GM12892 (cell line): ENCODE data around the gene VCAN.

Experiments
- DNase-seq: peaks from one replicate; pipeline ENCODE4 v3.0.0; 2011; ENCODE audit not compliant: insufficient read length
- FAIRE-seq: peaks from 2 replicates; lab custom pipeline; 2011; peaks lifted over from hg19 to GRCh38; lab: Jason Lieb, UNC
- POLR2A ChIP-seq: IDR thresholded peaks from 2 replicates; pipeline ENCODE4 v1.6.1; 2011; ENCODE audit warnings: low read depth, low read length, control low read depth
- POLR2AphosphoS5 ChIP-seq: IDR thresholded peaks from 2 replicates; pipeline ENCODE4 v1.6.1; 2011; ENCODE audit warnings: low read depth, low read length, control low read depth
- TAF1 ChIP-seq: IDR thresholded peaks from 2 replicates; pipeline ENCODE4 v1.6.1; 2011; ENCODE audit warnings: low read depth, mild to moderate bottlenecking, control low read depth, low read length, borderline replicate concordance

The VCAN gene

GRCh38 chr5:83583859-83584258 is 112.3 kb downstream of the VCAN start:
- no peak for DNase-seq
- FAIRE-seq, result no peak
- TF ChIP-seq POLR2AphosphoS5 (no peak), TAF1 (no peak), POLR2A (no peak)

DNA sequence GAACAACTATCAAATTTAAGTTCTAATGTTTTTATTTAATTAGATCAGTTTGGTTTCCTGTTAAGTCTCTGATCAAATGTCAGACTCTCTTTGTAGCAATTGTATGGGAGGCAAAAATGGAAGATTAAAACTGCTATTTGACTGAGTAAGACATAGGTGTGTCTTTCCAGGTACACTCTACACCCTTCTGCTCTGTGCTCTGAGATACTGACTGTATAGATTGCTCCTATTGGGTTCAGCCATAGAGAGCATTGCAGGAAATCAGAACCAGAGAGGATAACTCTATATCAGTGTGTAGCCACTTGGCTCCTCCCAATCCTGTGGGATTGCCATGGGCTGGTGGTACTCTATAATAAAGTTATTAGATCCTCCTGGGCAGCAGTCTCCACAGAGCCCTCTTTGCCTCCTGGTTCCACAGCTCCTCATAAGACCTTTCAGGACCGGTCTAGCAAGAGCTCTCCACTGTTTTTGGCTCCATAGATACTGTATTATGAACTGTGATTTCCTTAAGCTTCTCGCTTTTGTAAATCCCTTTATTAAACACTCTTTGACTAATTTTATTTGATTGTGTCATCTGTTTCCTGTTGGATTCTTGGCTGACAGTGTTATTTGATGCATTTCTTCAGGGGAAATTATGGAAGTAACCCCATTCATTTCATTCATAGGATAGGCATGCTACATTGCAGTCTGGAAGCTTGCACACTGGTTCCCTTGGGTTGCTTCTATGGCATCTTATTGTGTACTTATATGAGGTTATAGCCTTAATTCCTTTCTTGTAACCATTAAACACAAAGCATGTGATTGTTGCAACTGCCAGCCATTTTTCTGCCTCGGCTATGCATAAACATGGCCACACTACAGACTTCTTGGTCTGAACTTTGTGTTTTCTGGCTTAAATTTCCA is 115.6 kb downstream of the VCAN start:
- TF ChIP-seq POLR2AphosphoS5 (no peak), TAF1 (no peak), POLR2A (no peak)
- FAIRE-seq (no peak), DNase-seq (no peak)

DNA sequence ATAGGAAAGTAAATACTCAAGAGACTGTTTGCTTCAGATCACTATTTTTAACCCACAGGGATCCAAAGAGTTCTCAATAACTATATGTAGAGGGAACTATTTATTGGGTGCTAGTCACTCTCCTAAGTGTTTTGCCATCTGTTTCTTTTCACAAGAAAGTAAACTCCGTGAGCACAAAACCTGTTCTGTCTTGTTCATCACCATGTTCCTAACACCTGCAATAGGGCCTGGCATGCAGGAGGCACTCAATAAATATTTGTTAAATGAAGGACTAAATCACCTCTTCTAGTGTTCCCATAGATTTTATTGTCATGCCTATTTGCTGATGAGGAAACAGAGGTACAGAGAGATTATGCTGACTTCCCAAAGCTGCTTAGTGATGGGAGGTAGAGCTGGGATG is 118.2 kb downstream of the VCAN start:
- DNase-seq, result no peak
- no peak for FAIRE-seq
- no peak for TF ChIP-seq POLR2A
- TF ChIP-seq TAF1, result no peak
- no peak for TF ChIP-seq POLR2AphosphoS5

- TF ChIP-seq POLR2AphosphoS5 (no peak), POLR2A (no peak), TAF1 (no peak)
- no peak for FAIRE-seq
- no peak for DNase-seq
Observed at GRCh38 chr5:83590966-83591365, 119.4 kb downstream of the VCAN start.

DNA sequence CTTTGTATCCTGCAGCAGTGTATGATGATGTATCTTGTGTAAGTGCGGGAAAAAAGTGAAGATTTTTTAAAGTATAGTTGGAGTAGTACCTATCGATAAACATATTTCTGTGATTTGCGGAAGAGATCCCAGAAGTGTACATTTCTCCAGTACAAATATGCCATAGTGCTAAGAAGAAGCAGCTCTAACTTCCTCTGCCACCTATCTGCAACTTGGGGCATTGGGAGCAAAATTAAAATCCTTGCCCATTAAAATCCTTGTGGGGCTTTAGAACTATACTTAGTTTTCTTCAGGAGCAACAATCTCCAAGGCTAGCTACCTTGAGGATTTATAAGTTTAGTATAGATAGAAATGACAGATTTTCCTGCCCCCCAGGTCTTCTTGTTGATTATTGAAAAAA is 123.7 kb downstream of the VCAN start:
- DNase-seq (no peak), FAIRE-seq (no peak)
- no peak for TF ChIP-seq POLR2A

DNA sequence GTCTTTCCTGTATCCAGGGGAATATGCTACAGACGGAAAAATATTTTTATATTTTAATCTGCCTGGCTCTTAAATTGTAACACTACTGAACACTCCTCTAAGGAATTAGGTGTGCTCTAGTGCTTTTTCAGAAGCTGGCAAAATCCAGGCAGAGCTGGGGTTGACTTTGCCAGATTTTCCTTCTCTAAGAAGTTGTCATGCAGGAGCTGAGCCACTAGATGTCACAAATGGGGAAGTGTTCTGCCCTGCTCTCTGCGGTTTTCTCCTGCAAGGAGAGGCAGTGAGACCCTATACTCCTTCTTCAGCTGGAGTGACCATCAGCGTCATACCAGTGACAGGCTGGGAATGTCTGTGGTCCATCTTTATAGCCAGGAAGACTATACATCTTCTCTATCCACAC is 136.6 kb downstream of the VCAN start:
- no peak for TF ChIP-seq POLR2AphosphoS5
- DNase-seq (no peak), FAIRE-seq (no peak)

DNA sequence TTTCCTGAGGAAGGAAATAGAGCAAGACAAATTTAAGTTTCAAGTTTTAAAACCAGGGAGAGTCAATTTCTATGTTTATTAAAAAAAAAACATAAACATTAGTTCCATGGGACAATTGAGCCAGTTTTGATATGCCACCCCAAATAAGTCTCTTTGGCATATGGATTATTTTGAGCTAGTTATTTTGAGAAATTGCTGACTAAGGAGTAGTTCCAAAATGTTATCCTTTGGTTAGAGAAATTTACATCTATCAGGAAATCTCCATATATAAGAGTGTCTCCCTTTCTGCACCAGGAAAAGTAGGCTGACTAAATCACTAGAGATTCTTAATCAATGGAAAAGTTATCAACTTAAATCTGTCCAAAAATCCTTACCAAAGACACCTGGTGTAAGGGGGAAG is 143.3 kb downstream of the VCAN start:
- TF ChIP-seq POLR2AphosphoS5 (no peak), TAF1 (no peak), POLR2A (no peak)
- FAIRE-seq (no peak), DNase-seq (no peak)

GRCh38 chr5:83628360-83628759 is 156.8 kb downstream of the VCAN start:
- DNase-seq (no peak), FAIRE-seq (no peak)
- TF ChIP-seq TAF1 (no peak), POLR2AphosphoS5 (no peak), POLR2A (no peak)
